HG03460 (cell line): ENCODE results near the gene TMEM60.

Source experiments
- ATAC-seq: cut with Tn5 transposase; IDR thresholded peaks from one replicate; pipeline ENCODE4 v1.9.1; 2021; ENCODE audit not compliant: unreplicated experiment

Gene TMEM60

DNA sequence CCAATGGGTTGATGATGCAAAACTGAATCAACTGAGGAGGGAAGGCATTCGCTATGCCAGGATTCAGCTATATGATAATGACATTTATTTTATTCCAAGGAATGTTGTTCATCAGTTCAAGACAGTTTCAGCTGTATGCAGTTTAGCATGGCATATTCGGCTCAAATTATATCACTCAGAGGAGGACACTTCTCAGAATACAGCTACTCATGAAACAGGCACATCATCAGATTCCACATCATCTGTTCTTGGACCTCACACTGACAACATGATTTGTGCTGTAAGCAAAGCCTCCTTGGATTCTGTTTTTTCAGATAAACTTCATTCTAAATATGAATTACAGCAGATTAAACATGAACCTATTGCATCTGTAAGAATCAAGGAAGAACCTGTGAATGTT lies 19.7 kb downstream of the TMEM60 start:
- ATAC-seq, result no peak

DNA sequence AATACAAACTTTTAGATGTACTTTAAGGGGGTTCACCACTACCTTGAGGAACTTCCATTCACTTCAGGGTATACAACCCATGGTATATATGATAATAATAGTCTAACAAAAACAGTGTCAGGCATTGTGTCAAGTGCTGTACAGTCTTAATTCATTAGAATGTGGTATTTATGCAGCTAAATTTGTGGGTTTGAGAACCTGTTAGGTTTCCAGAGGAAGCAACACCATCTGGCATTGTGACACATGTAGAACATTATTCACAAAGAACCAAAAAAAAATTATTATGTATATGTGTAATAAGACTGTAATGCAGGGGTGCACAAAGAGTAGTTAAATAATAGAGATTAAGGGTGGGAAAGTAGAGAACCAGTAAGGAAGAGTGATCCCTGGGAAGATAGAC lies 26.3 kb downstream of the TMEM60 start:
- no peak for ATAC-seq

DNA sequence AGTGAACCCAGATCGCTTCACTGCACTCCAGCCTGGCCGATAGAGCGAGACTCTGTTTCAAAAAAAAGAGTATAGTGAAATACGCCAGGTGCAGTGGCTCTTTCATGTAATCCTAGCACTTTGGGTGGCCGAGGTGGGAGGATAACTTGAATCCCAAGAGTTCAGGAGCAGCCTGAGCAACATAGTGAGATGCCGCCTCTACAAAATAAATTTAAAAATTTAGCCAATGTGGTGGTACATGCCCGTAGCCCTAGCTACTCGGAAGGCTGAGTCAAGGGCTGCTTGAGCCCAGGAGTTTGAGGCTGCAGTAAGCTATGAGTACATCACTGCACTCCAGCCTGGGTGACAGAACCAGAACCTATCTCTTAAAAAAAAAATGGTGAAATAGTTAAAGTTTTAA lies 27.9 kb downstream of the TMEM60 start:
- no peak for ATAC-seq

GRCh38 chr7:77766801-77767605 lies 31.2 kb downstream of the TMEM60 start:
- no peak for ATAC-seq

GRCh38 chr7:77765906-77766800 lies 32.1 kb downstream of the TMEM60 start:
- no peak for ATAC-seq

- no peak for ATAC-seq
These were observed 32.8 kb downstream of the TMEM60 start for GRCh38 chr7:77765481-77765880.

GRCh38 chr7:77760809-77761453 lies 37.3 kb downstream of the TMEM60 start:
- ATAC-seq, result no peak

GRCh38 chr7:77759294-77759889 lies 38.8 kb downstream of the TMEM60 start:
- ATAC-seq, result no peak

GRCh38 chr7:77757589-77757988 lies 40.6 kb downstream of the TMEM60 start:
- peak; percentile 92 for ATAC-seq

GRCh38 chr7:77753173-77753572 lies 45.1 kb downstream of the TMEM60 start:
- ATAC-seq, result no peak

DNA sequence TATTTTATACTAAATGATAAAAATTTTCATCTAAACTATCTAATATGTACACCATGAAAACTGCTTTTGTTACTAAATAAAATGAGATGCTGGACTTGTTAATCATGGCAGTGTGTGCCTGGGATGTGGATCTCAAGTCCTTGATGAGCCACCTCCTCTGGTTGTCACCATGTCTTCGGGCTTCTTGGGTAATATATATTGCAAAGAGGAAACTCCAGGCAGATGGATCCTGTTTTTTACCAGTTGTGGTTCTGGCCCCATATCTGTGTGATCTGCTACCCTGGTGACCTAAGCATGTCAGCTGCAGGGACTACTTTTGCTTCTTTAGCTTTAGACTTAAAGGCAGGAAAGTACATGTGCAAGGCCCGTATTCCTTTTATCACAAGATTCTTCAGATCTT lies 46.2 kb downstream of the TMEM60 start:
- ATAC-seq, result no peak

DNA sequence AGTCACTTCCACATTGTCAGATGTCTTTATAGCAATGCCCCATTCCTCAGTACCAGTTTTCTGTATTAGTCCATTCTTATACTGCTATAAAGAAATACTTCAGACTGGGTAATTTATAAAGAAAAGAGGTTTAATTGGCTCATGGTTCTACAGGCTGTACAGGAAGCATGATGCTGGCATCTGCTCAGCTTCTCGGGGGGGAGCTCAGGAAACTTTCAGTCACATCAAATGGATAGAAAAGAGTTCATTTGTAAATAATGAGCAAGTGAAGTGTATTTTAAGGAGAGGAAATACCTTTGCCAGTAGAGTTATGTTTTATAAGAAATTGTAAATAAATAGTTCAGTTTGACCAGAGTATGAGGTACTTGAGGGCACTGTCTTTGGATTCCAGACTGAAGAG lies 50.5 kb downstream of the TMEM60 start:
- no peak for ATAC-seq

- no peak for ATAC-seq
These were observed 51.1 kb downstream of the TMEM60 start for GRCh38 chr7:77747178-77747577.

- no peak for ATAC-seq
These were observed 51.4 kb downstream of the TMEM60 start for GRCh38 chr7:77746824-77747165.

GRCh38 chr7:77746164-77746823 lies 51.9 kb downstream of the TMEM60 start:
- no peak for ATAC-seq

- no peak for ATAC-seq
These were observed 52.5 kb downstream of the TMEM60 start for GRCh38 chr7:77745746-77746145.
